DOHH2 (cell line): ENCODE results near the gene BMP8A.

Source experiments
- CTCF ChIP-seq: fragments of 200-600 bp; sonication (generic); IDR thresholded peaks from one replicate; pipeline ENCODE4 v1.5.1; 2014; ENCODE audit warnings: antibody characterized with exemption, mild to moderate bottlenecking, low read depth, low read length; ENCODE audit not compliant: poor library complexity, severe bottlenecking
- EZH2phosphoT487 ChIP-seq: fragments of 200-600 bp; sonication (generic); IDR thresholded peaks from 2 replicates; pipeline ENCODE4 v1.6.1; 2017; ENCODE audit warnings: borderline replicate concordance, mild to moderate bottlenecking, antibody characterized with exemption, low read length, moderate library complexity, mixed read lengths

GRCh38 chr1:39469150-39469549, 22.3 kb upstream of the BMP8A start:
- TF ChIP-seq CTCF (no peak), EZH2phosphoT487 (no peak)
